Peyer's patch (tissue), 4 donors: Measurements from ENCODE around the gene FAM32A. TPM values are rescaled to one million over a fixed set of nuclear protein-coding genes. Genes with fewer than 3 reads are reported as not detected.
"Not testable (repeated sequence)": the region's sequence is repeated elsewhere in the genome, so short reads cannot be mapped to it uniquely, and the experiment has no call there.

Experiments
- DNase-seq, 3 donors: peaks; one replicate each; pipeline ENCODE4 v3.0.0-alpha.2; 2017 to 2019
- H3K27ac ChIP-seq, 4 donors: fragments of 200-600 bp; sonication (generic); one replicate each; pipeline ENCODE4 v1.5.1; 2016 to 2019
- H3K27me3 ChIP-seq, 2 donors: fragments of 200-600 bp; sonication (generic); one replicate each; pipeline ENCODE4 v1.5.1; 2019
- H3K36me3 ChIP-seq, 3 donors: fragments of 200-600 bp; sonication (generic); one replicate each; pipeline ENCODE4 v1.5.1; 2016 to 2019
- H3K4me1 ChIP-seq, 4 donors: fragments of 200-600 bp; sonication (generic); one replicate each; pipeline ENCODE4 v1.5.1; 2016 to 2019
- H3K4me3 ChIP-seq, 4 donors: fragments of 200-600 bp; sonication (generic); 1 replicate in 3 of 4; 2 replicates in 1 of 4; pipeline ENCODE4 v1.5.1; 2016 to 2019; ENCODE audit warnings: mild to moderate bottlenecking in 1 of 4
- H3K9me3 ChIP-seq, 4 donors: fragments of 200-600 bp; sonication (generic); one replicate each; pipeline ENCODE4 v1.5.1; 2016 to 2019; ENCODE audit warnings: mild to moderate bottlenecking in 1 of 4
- CTCF ChIP-seq, 6 experiments: fragments of 450-650 bp in 4 of 6; fragments of 200-600 bp in 2 of 6; sonication (generic) in 1 of 6; IDR thresholded peaks; one replicate each; pipeline ENCODE4 v1.5.1; 2017 to 2019; ENCODE audit warnings: antibody characterized with exemption in 6 of 6, mild to moderate bottlenecking in 3 of 6, moderate library complexity in 1 of 6
- POLR2A ChIP-seq, 2 donors: fragments of 450-650 bp; IDR thresholded peaks; one replicate each; pipeline ENCODE4 v1.5.1; 2017; ENCODE audit warnings: antibody characterized with exemption in 2 of 2, mild to moderate bottlenecking in 2 of 2, moderate library complexity in 2 of 2
- total RNA-seq, 4 donors: library from RNA; depleted of rRNA; stranded (reverse); fragments of >200 nt; gene quantifications; one replicate each; pipeline ENCODE4 v1.1.0, GENCODE V29; 2016

FAM32A gene
- total RNA-seq, 4 donors from 2014 or later, result 88.0 to 116 (median 102) TPM

DNA sequence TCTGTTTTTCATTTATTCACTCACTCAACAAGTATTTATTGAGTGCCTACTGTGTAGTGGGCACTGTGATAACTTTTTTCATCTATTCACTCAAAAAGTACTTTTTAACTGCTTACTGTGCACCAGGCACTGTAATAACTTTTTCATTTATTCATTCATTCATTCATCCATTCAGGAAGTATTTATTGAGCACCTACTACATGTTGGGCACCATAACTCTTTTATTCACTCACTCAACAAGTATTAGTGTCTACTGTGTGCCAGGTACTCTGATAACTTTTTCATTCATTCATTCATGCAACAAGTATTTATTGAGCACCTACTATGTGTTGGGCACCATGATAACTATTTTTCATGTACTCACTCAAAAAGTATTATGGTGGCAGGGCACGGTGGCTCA, 18.8 kb upstream of the FAM32A start:
- Histone ChIP-seq H3K9me3 (no peaks in the 10 kb centered on the region), H3K4me3 (no peak overlapping the region), H3K27ac (no peak overlapping the region), H3K4me1 (no peaks in the 10 kb centered on the region), H3K27me3 (no peaks in the 10 kb centered on the region), H3K36me3 (no peaks in the 10 kb centered on the region)
- DNase-seq, result no peak
- TF ChIP-seq POLR2A (IDR thresholded peaks at IDR 0.05) (no peak), CTCF (IDR thresholded peaks at IDR 0.05) (no peak)

DNA sequence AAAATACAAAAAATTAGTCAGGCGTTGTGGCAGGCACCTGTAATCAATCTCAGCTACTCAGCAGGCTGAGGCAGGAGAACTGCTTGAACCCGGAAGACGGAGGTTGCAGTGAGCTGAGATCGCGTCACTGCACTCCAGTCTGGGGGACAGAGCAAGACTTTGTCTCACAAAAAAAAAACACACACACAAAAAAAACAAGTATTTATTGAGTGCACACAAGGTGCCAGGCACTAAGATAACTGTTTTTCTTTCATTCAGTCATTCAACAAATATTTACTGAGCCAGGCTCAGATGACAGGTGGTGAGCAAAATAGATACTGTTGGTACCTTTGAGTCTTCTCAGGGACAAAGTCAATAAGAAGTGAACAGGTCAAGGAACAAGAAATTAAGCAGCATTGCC, 18.2 kb upstream of the FAM32A start:
- H3K27me3 ChIP-seq, result no peaks in the 10 kb centered on the region
- TF ChIP-seq POLR2A (IDR thresholded peaks at IDR 0.05) (no peak), CTCF (IDR thresholded peaks at IDR 0.05) (no peak)
- no peaks in the 10 kb centered on the region for H3K4me1 ChIP-seq
- no peaks in the 10 kb centered on the region for H3K36me3 ChIP-seq
- no peak for DNase-seq
- no peaks in the 10 kb centered on the region for H3K9me3 ChIP-seq
- no peak overlapping the region for H3K4me3 ChIP-seq
- H3K27ac ChIP-seq, result no peak overlapping the region

- Histone ChIP-seq H3K4me3 (no peak overlapping the region), H3K9me3 (no peaks in the 10 kb centered on the region), H3K4me1 (no peaks in the 10 kb centered on the region), H3K27ac (peak overlapping the region in 1 of 4 donors; percentile 30), H3K27me3 (no peaks in the 10 kb centered on the region), H3K36me3 (no peaks in the 10 kb centered on the region)
- TF ChIP-seq POLR2A (IDR thresholded peaks at IDR 0.05) (no peak), CTCF (IDR thresholded peaks at IDR 0.05) (no peak)
- no peak for DNase-seq
Measured at GRCh38 chr19:16168465-16169081, 16.6 kb upstream of the FAM32A start.

DNA sequence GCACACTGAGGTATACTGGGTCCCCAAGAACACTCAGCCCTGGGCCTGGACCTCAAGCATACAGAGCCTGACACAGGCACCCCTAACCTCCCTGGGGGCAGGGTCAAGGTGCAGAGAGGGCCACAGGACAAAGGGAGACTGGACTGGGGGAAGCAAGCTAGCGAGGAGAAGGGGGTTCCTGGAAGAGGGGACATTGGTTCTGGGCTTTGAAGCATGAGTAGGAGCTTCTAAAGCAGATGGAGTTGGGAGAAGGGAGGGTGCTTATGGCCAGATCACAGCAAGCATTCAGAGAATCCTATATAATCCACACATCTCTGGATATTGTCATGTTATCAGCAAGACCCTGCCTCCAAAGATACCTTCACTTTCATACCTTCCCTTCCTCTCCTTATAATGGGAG, 15.1 kb upstream of the FAM32A start:
- no peaks in the 10 kb centered on the region for H3K9me3 ChIP-seq
- DNase-seq, result no peak
- TF ChIP-seq CTCF (IDR thresholded peaks at IDR 0.05) (no peak), POLR2A (IDR thresholded peaks at IDR 0.05) (no peak)
- no peak overlapping the region for H3K27ac ChIP-seq
- no peaks in the 10 kb centered on the region for H3K36me3 ChIP-seq
- H3K4me1 ChIP-seq, result no peaks in the 10 kb centered on the region
- no peak overlapping the region for H3K4me3 ChIP-seq
- H3K27me3 ChIP-seq, result no peaks in the 10 kb centered on the region

- no peak overlapping the region for H3K27ac ChIP-seq
Measured at GRCh38 chr19:16175954-16176353, 9.3 kb upstream of the FAM32A start.

DNA sequence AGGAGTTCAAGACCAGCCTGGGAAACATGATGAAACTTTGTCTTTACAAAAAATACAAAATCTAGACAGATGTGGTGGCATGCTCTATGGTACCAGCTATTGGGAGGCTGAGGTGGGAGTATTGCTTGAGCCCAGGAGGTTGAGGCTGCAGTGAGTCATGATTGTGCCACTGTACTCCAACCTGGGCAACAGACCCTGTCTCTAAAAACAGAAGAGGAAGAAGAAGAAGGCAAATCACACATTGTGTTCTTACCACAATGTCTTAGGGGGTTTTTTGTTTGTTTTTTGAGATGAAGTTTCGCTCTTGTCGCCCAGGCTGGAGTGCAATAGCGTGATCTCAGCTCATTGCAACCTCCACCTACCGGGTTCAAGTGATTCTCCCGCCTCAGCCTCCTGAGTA, 6.3 kb upstream of the FAM32A start:
- not testable (repeated sequence) for H3K27ac ChIP-seq, H3K4me1 ChIP-seq, H3K4me3 ChIP-seq, H3K27me3 ChIP-seq, H3K36me3 ChIP-seq, H3K9me3 ChIP-seq, DNase-seq

More at GRCh38 chr19:16175954-16176353, 9.3 kb upstream of the FAM32A start:
- no peaks in the 10 kb centered on the region for H3K4me1 ChIP-seq
- no peaks in the 10 kb centered on the region for H3K36me3 ChIP-seq
- TF ChIP-seq POLR2A (IDR thresholded peaks at IDR 0.05) (no peak), CTCF (IDR thresholded peaks at IDR 0.05) (no peak)
- H3K9me3 ChIP-seq, result peaks cover 0 to 4% (median 0%) of the 10 kb centered on the region in 4 donors
- DNase-seq, result no peak
- no peaks in the 10 kb centered on the region for H3K27me3 ChIP-seq
- H3K4me3 ChIP-seq, result no peak overlapping the region
